Measurements from ENCODE around the gene PLG. TPM values are rescaled to one million over a fixed set of nuclear protein-coding genes. Genes with fewer than 3 reads are reported as not detected.
"Not testable (repeated sequence)": the region's sequence is repeated elsewhere in the genome, so short reads cannot be mapped to it uniquely, and the experiment has no call there.

Gene PLG
- total RNA-seq, 1 experiment from 2014 or later = not detected

DNA sequence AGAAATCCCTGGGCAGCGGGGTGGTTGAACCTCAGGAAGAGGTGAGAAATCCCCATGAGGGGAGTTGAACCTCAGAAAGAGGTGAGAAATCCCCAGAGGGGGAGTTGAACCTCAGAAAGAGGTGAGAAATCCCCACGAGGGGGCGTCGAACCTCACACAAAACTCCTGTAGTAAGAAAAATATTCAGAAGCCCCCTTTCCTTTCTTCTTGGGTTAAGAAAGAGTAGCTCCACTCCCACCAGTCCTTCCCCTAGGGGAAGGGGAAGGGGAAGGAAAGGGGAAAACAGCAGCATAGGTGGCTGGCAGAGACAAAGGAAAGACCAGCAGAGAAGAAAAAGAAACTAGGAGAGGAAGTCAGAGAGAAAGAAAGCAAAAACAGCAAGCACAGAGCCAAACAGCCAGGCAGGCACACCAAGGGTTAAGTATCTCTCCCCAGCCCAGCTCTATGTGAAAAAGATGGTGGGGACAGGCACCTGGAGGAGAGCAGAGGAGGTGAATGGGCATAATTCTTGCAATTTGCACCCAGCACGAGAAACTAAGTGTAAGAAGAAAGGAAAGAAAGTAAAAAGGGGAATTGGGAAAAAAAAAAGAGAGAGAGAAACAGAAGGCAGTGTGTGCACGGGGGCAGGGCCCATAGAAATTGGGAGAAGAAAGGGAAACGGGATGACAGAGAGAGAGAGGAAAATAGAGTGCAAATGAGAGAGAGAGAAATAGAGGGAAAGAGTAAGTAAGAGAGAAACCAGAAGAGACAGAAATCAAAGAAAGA, 88.2 kb downstream of the PLG start:
- DNase-seq (ENCODE audit: low read depth, low spot score) = no peak
- in situ Hi-C loops (cut with HindIII; ENCODE audit: low pct_unique_long_range_greater_than_20kb, low sequenced_read_pairs) = no loop called here

DNA sequence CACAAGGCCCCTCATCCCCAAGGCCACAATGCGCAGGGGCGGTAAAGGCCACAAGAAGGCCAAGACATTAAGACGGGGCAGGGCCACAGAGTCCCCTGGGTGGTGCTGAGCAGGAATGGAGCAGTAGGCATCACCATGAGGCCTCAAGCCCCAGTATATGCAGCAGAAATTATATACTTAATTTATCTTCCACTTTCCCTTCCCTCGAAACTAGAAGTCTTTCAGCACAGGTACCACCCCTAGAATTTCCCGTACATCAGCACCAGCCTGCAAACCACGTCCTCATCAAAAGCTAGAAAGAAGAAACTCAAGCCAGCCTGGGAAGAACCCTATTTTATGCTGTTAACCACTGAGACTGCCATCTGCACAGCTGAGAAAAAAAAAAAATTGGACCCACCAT, 89.4 kb downstream of the PLG start:
- in situ Hi-C loops (cut with HindIII; ENCODE audit: low pct_unique_long_range_greater_than_20kb, low sequenced_read_pairs) = no loop called here
- DNase-seq (ENCODE audit: low read depth, low spot score) = no peak

GRCh38 chr6:160791981-160792418, 90.0 kb downstream of the PLG start:
- no peak for DNase-seq (ENCODE audit: low read depth, low spot score)
- in situ Hi-C loops (cut with HindIII; ENCODE audit: low pct_unique_long_range_greater_than_20kb, low sequenced_read_pairs) = no loop called here

- no peak for DNase-seq (ENCODE audit: low read depth, low spot score)
- in situ Hi-C loops (cut with HindIII; ENCODE audit: low pct_unique_long_range_greater_than_20kb, low sequenced_read_pairs) = no loop called here
Measured at GRCh38 chr6:160792708-160793107, 90.7 kb downstream of the PLG start.

GRCh38 chr6:160793652-160794051, 91.6 kb downstream of the PLG start:
- no peak for DNase-seq (ENCODE audit: low read depth, low spot score)
- in situ Hi-C loops (cut with HindIII; ENCODE audit: low pct_unique_long_range_greater_than_20kb, low sequenced_read_pairs) = no loop called here

GRCh38 chr6:160795721-160796120, 93.7 kb downstream of the PLG start:
- in situ Hi-C loops (cut with HindIII; ENCODE audit: low pct_unique_long_range_greater_than_20kb, low sequenced_read_pairs) = no loop called here
- no peak for DNase-seq (ENCODE audit: low read depth, low spot score)

DNA sequence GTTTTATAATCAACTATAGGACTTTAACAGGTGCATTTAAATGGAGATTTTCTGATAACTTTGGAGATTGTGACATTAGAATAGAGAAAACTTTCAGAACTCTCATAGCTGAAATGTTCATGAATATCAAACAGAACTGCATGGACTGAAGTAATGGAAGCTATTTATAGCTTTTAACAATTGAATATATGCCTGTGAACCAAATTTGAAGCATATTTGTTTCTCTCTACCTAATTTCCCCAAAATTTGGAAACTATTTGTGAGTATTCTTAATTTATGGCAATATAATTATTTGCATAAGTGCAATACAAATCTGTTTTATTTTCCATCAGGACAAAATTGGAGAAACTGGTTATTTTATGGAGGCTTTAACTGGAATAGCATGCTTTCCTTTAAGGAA, 96.6 kb downstream of the PLG start:
- in situ Hi-C loops (cut with HindIII; ENCODE audit: low pct_unique_long_range_greater_than_20kb, low sequenced_read_pairs) = no loop called here
- no peak for DNase-seq (ENCODE audit: low read depth, low spot score)

DNA sequence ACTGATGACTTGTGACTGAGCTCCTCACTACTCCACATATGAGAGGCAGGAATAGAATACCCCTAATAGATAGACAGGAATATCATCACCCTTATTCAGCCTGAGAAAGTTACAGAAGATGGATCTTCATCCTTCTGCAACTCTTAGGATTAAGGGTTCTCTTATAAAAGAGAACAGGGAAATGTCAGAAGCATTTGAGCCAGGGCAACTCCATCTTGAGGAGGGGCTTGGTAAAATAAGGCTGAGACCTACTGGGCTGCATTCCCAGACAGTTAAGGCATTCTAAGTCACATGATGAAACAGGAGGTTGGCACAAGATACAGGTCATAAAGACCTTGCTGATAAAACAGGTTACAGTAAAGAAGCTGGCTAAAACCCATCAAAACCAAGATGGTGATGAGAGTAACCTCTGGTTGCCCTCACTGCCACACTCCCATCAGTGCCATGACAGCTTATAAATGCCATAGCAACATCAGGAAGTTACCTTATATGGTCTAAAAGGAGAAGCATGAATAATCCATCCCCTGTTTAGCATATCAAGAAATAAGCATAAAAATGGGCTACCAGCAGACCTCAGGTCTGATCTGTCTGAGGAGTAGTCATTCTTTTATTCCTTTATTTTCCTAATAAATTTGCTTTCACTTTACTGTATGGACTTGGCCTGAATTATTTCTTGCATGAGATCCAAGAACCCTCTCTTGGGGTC, 97.9 kb downstream of the PLG start:
- in situ Hi-C loops (cut with HindIII; ENCODE audit: low pct_unique_long_range_greater_than_20kb, low sequenced_read_pairs) = no loop called here
- no peak for DNase-seq (ENCODE audit: low read depth, low spot score)

- DNase-seq (ENCODE audit: low read depth, low spot score) = no peak
- in situ Hi-C loops (cut with HindIII; ENCODE audit: low pct_unique_long_range_greater_than_20kb, low sequenced_read_pairs) = no loop called here
Measured at GRCh38 chr6:160801418-160801817, 99.4 kb downstream of the PLG start.

GRCh38 chr6:160802049-160802448, 100.0 kb downstream of the PLG start:
- DNase-seq (ENCODE audit: low read depth, low spot score); in situ Hi-C loops (cut with HindIII; ENCODE audit: low pct_unique_long_range_greater_than_20kb, low sequenced_read_pairs): not testable (repeated sequence)

Other genes with a start within 250 kb of the PLG start
- not detected in 2 replicates for gene LPA, start 38.0 kb upstream of the PLG start, total RNA-seq (2014; rRNA removed; shearing (Covaris generic))

Measured in SK-MEL-5 (cell line).